Panc1 (cell line): ENCODE data around the gene DDX4. TPM values are rescaled to one million over a fixed set of nuclear protein-coding genes. Genes with fewer than 3 reads are reported as not detected.

Source experiments
- ATAC-seq: fragments of 200-7000 bp; cut with Tn5 transposase; 2 replicates; pipeline ENCODE4 v1.9.1; 2020; ENCODE audit warnings: mild to moderate bottlenecking, moderate library complexity
- Bru-seq: library from RNA; stranded (reverse); fragments of 400-500 nt; gene quantifications from one replicate; lab custom pipeline; 2021; lab: Mats Ljungman, UMichigan
- BruChase-seq, 2 experiments: library from RNA; stranded (reverse); fragments of 400-500 nt; gene quantifications; one replicate each; lab custom pipeline; 2021; lab: Mats Ljungman, UMichigan
- BruUV-seq: library from RNA; stranded (reverse); fragments of 400-500 nt; replicated peaks from 2 replicates; lab custom pipeline; 2021; lab: Mats Ljungman, UMichigan
- CTCF ChIA-PET: fragments of 300-600 bp; sonication (Branson Sonifier 250); formaldehyde crosslinking; loops from one replicate; lab custom pipeline; 2022; ENCODE audit warnings: antibody characterized with exemption; lab: Charles Lee
- POLR2A ChIA-PET: fragments of 300-600 bp; sonication (Branson Sonifier 250); formaldehyde crosslinking; loops from one replicate; lab custom pipeline; 2022; ENCODE audit warnings: antibody characterized with exemption; lab: Charles Lee
- DNase-seq: peaks from one replicate; pipeline ENCODE4 v3.0.0-alpha.2; 2010; ENCODE audit warnings: low read depth, low spot score
- H3K27ac ChIP-seq: 2 replicates; pipeline ENCODE4 v1.5.1; 2011; ENCODE audit warnings: mild to moderate bottlenecking, low read length, inconsistent platforms
- H3K27me3 ChIP-seq: fragments of 200-500 bp; sonication (Bioruptor generic); 2 replicates; pipeline ENCODE4 v1.6.0; 2014; ENCODE audit warnings: low read length, inconsistent platforms; ENCODE audit not compliant: control insufficient read depth, insufficient read depth
- H3K36me3 ChIP-seq: fragments of 200-500 bp; sonication (Bioruptor generic); 2 replicates; pipeline ENCODE4 v1.5.1; 2014; ENCODE audit warnings: inconsistent platforms, mild to moderate bottlenecking, low read length, moderate library complexity; ENCODE audit not compliant: control insufficient read depth, insufficient read depth
- H3K4me1 ChIP-seq: 2 replicates; pipeline ENCODE4 v1.5.1; 2011; ENCODE audit warnings: inconsistent platforms, mild to moderate bottlenecking, low read length, moderate library complexity; ENCODE audit not compliant: control insufficient read depth, insufficient read depth
- H3K4me3 ChIP-seq, 2 experiments: 2 replicates each; pipeline ENCODE4 v1.5.1; 2011 to 2012; ENCODE audit warnings: low read depth in 2 of 2, low read length in 2 of 2, mild to moderate bottlenecking in 2 of 2, inconsistent platforms in 1 of 2, moderate library complexity in 1 of 2
- H3K9me3 ChIP-seq: fragments of 200-500 bp; sonication (Bioruptor generic); 2 replicates; pipeline ENCODE4 v1.5.1; 2014; ENCODE audit warnings: low read depth, mild to moderate bottlenecking, inconsistent platforms, low read length, moderate library complexity; ENCODE audit not compliant: control insufficient read depth, insufficient read depth
- CTCF ChIP-seq: fragments of 450-650 bp; IDR thresholded peaks from 2 replicates; pipeline ENCODE4 v1.5.1; 2017; ENCODE audit warnings: mild to moderate bottlenecking
- POLR2AphosphoS5 ChIP-seq: IDR thresholded peaks from 2 replicates; pipeline ENCODE4 v1.6.1; 2012; ENCODE audit warnings: mild to moderate bottlenecking, low read depth, low read length, moderate library complexity
- REST ChIP-seq, 2 experiments: IDR thresholded peaks; 2 replicates each; pipeline ENCODE4 v1.6.1; 2011 to 2012; ENCODE audit warnings: low read depth in 2 of 2, control low read depth in 1 of 2, low read length in 1 of 2, mild to moderate bottlenecking in 1 of 2, moderate library complexity in 1 of 2; ENCODE audit not compliant: insufficient read depth in 1 of 2
- SIN3A ChIP-seq: IDR thresholded peaks from 2 replicates; pipeline ENCODE4 v1.6.1; 2012; ENCODE audit warnings: low read depth, mild to moderate bottlenecking, low read length, moderate library complexity, borderline replicate concordance; ENCODE audit not compliant: insufficient read depth
- TCF7L2 ChIP-seq: IDR thresholded peaks from 2 replicates; pipeline ENCODE4 v1.6.1; 2011; ENCODE audit warnings: mild to moderate bottlenecking, low read depth, low read length, inconsistent platforms
- in situ Hi-C: cut with HindIII; loops from 2 replicates; pipeline ENCODE4 v1.10.0; 2016; ENCODE audit warnings: low sequenced_read_pairs, low pct_unique_long_range_greater_than_20kb
- intact Hi-C: fragments of 100-400 bp; cut with micrococcal nuclease; formaldehyde crosslinking; loops from one replicate; pipeline ENCODE4 v1.10.0; 2022; ENCODE audit not compliant: unreplicated experiment
- long read RNA-seq: library from polyadenylated mRNA; unstranded; transcript quantifications from one replicate; pipeline ENCODE4 v2.0.0, GENCODE V29; 2021; ENCODE audit not compliant: unreplicated experiment
- polyA plus RNA-seq: library from polyadenylated mRNA; unstranded; fragments of >200 nt; gene quantifications from one replicate; pipeline ENCODE4 v1.2.1, GENCODE V29; 2012; ENCODE audit warnings: missing spikeins; ENCODE audit not compliant: insufficient read length
- total RNA-seq: library from RNA; stranded (reverse); gene quantifications from one replicate; pipeline ENCODE4 v1.2.1, GENCODE V29; 2021; ENCODE audit not compliant: unreplicated experiment

The DDX4 gene
- total RNA-seq: not detected
- not detected for polyA plus RNA-seq
- Bru-seq, nascent RNA: percentile 8 among the genes with signal in this experiment
- BruChase-seq, experiment 1, labeled RNA remaining after a 2-hour chase: percentile 7 among the genes with signal in this experiment
- BruChase-seq, experiment 2, labeled RNA remaining after a 6-hour chase: percentile 8 among the genes with signal in this experiment
- long read RNA-seq: 0 reads

DNA sequence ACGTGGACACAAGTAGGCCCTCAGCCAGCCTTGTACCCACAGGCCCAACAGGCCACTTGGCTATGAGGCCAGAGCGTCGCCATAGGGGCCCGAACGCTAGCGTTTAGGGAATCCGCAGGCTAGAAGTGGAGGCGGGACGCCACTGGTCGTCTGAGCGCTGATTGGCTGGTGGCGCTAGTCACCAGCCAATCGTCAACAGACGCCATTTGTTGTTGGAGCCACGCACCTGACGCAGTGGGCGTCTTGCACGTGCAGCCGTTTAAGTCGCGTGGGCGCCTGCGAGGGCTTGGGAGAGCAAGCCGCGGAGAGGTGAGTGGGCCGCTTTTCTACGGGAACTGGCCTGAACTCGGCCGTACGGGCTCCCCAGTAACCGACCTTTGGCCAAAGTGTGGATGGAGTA is at the start of gene DDX4:
Gene DDX4 (plus strand): TSS at position 269 of the 400 bp plus-strand sequence. CDS start 903 bp downstream, outside the sequence.
- in situ Hi-C loops: no loop called here
- ChIA-PET CTCF (no interaction called here), POLR2A (no interaction called here)
- Histone ChIP-seq H3K4me1 (no peaks in the 10 kb centered on the region), H3K27me3 (no peaks in the 10 kb centered on the region), H3K36me3 (no peaks in the 10 kb centered on the region), H3K9me3 (no peaks in the 10 kb centered on the region), H3K4me3 (no peak within 1 kb of the TSS), H3K27ac (no peak within 1 kb of the TSS)
- DNase-seq: no peak
- ATAC-seq: no peak
- TF ChIP-seq CTCF (no peak), TCF7L2 (no peak), SIN3A (no peak), REST (IDR thresholded peaks at IDR 0.05; ENCODE audit: insufficient read depth in 1 of 2, low read depth in 2 of 2, low read length in 1 of 2) (no peak), POLR2AphosphoS5 (no peak)
- no TSS peak for BruUV-seq
- intact Hi-C loops: no loop called here

DNA sequence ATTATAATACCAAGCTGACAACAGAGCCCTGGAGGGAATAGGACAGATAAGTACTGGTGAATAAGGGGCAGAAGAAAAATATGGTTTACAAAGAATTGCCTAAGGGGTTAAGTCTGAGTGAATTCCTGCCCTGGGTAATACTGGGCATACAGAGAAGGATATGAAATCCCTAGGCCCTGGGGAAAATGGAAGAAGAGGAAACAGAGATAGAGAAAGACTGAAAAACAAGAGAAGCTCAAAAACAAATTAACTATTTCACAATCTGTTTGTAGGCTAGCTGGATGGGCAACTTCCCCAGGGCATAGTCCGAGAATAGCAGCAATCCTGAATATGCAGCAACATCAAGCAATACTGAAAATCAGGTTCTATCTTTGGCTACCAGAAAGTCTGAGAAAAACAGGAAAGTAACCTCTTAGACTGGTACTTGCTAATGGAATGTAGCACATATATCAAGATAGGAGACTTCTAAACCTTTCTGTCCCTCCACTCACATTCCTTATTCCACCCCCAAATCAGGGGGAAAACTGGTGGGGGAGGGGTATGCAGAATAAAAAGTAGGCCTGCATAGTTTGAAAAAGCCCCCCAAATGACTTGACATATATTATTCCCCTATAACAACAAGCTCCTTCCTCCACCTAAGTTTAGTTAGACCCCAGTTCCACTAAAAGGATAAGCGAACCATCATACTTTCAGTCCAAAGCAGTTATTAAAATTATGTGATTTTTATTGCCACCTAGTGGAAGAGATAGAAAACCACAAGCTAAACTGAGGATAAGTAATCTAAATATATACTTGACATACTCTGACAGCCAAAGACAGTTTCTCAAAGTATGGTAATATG is 46.4 kb upstream of the DDX4 start:
- ChIA-PET POLR2A (interaction anchor here (0.5 kb wide), 1 partner anchor 179 kb away, joined by 7 read pairs; no protein-coding TSS in a partner anchor), CTCF (interaction anchor here (0.5 to 1.2 kb wide), 5 partner anchors 27 to 503 kb away, joined by 3 to 8 read pairs (median 4); no protein-coding TSS in a partner anchor)
- Histone ChIP-seq H3K36me3 (no peaks in the 10 kb centered on the region), H3K27me3 (no peaks in the 10 kb centered on the region), H3K4me3 (no peak overlapping the region), H3K27ac (no peak overlapping the region), H3K4me1 (no peaks in the 10 kb centered on the region), H3K9me3 (no peaks in the 10 kb centered on the region)
- DNase-seq (peak; percentile 60), ATAC-seq (peak; percentile 84)
- intact Hi-C loops: loop anchor here (2.0 to 10.0 kb wide), 2 partner anchors 285 to 347 kb away; no protein-coding TSS in a partner anchor
- TF ChIP-seq SIN3A: no peak
- TF ChIP-seq CTCF: peak; percentile 66; the same call in 1 of the 2 replicates
- TF ChIP-seq POLR2AphosphoS5: no peak
- BruUV-seq: no TSS peak
- in situ Hi-C loops: no loop called here
